Liver (tissue), 9 donors: Measurements from ENCODE around the gene LGALS4. TPM values are rescaled to one million over a fixed set of nuclear protein-coding genes. Genes with fewer than 3 reads are reported as not detected.

ENCODE experiments used
- DNase-seq: peaks from one replicate; pipeline ENCODE4 v3.0.0-alpha.2; 2017; ENCODE audit warnings: low spot score
- H3K27ac ChIP-seq, 2 donors: one replicate each; pipeline ENCODE4 v1.7.0; 2013; ENCODE audit warnings: inconsistent platforms in 2 of 2, low read length in 2 of 2, control low read depth in 1 of 2, low read depth in 1 of 2, mild to moderate bottlenecking in 1 of 2
- H3K27me3 ChIP-seq, 4 donors: one replicate each; pipeline versions ENCODE4 v1.6.1 to v1.7.0; 2013; ENCODE audit warnings: low read length in 3 of 4, inconsistent platforms in 1 of 4, mild to moderate bottlenecking in 1 of 4, moderate library complexity in 1 of 4; ENCODE audit not compliant: control insufficient read depth in 4 of 4, insufficient read depth in 4 of 4
- H3K36me3 ChIP-seq, 4 donors: one replicate each; pipeline versions ENCODE4 v1.6.1 to v1.7.0; 2013; ENCODE audit warnings: low read length in 3 of 4, mild to moderate bottlenecking in 3 of 4, low read depth in 1 of 4, moderate library complexity in 1 of 4; ENCODE audit not compliant: control insufficient read depth in 4 of 4, insufficient read depth in 3 of 4
- H3K4me1 ChIP-seq, 4 donors: one replicate each; pipeline versions ENCODE4 v1.6.1 to v1.7.0; 2013; ENCODE audit warnings: low read length in 3 of 4, mild to moderate bottlenecking in 3 of 4, moderate library complexity in 1 of 4; ENCODE audit not compliant: control insufficient read depth in 4 of 4, insufficient read depth in 4 of 4
- H3K4me3 ChIP-seq, 3 donors: one replicate each; pipeline versions ENCODE4 v1.6.1 to v1.7.0; 2013; ENCODE audit warnings: low read length in 3 of 3, control low read depth in 1 of 3, low read depth in 1 of 3, mild to moderate bottlenecking in 1 of 3
- H3K9ac ChIP-seq, 2 donors: one replicate each; pipeline ENCODE4 v1.7.0; 2013; ENCODE audit warnings: low read length in 2 of 2, mild to moderate bottlenecking in 2 of 2, moderate library complexity in 2 of 2, control low read depth in 1 of 2, low read depth in 1 of 2
- H3K9me3 ChIP-seq, 4 donors: one replicate each; pipeline versions ENCODE4 v1.6.1 to v1.7.0; 2013; ENCODE audit warnings: low read length in 3 of 4; ENCODE audit not compliant: control insufficient read depth in 4 of 4
- ATF3 ChIP-seq: IDR thresholded peaks from 2 replicates; pipeline ENCODE4 v1.6.1; 2016; ENCODE audit warnings: antibody characterized with exemption
- EGR1 ChIP-seq, 2 donors: IDR thresholded peaks; 2 replicates each; pipeline ENCODE4 v1.6.1; 2016 to 2018; ENCODE audit warnings: antibody characterized with exemption in 2 of 2, low read depth in 2 of 2
- FOXA1 ChIP-seq: IDR thresholded peaks from 2 replicates; pipeline ENCODE4 v1.6.1; 2016; ENCODE audit warnings: antibody characterized with exemption
- FOXA2 ChIP-seq: IDR thresholded peaks from 2 replicates; pipeline ENCODE4 v1.6.1; 2016; ENCODE audit warnings: antibody characterized with exemption
- GABPA ChIP-seq, 2 donors: IDR thresholded peaks in 1 of 2; conservative IDR thresholded peaks in 1 of 2; 2 replicates each; pipeline ENCODE4 v1.6.1; 2016; ENCODE audit warnings: antibody characterized with exemption in 2 of 2, mild to moderate bottlenecking in 1 of 2, moderate library complexity in 1 of 2
- HNF4A ChIP-seq, 2 donors: conservative IDR thresholded peaks; 2 replicates each; pipeline ENCODE4 v1.6.1; 2016; ENCODE audit warnings: antibody characterized with exemption in 2 of 2, mild to moderate bottlenecking in 2 of 2
- HNF4G ChIP-seq: IDR thresholded peaks from 2 replicates; pipeline ENCODE4 v1.6.1; 2016; ENCODE audit warnings: antibody characterized with exemption
- JUND ChIP-seq, 2 donors: IDR thresholded peaks; 2 replicates each; pipeline ENCODE4 v1.6.1; 2016; ENCODE audit warnings: antibody characterized with exemption in 2 of 2
- NR2F2 ChIP-seq: IDR thresholded peaks from 2 replicates; pipeline ENCODE4 v1.6.1; 2016; ENCODE audit warnings: antibody characterized with exemption
- RAD21 ChIP-seq, 2 donors: IDR thresholded peaks; 2 replicates each; pipeline ENCODE4 v1.6.1; 2016; ENCODE audit warnings: antibody characterized with exemption in 2 of 2, mild to moderate bottlenecking in 2 of 2
- RXRA ChIP-seq, 2 donors: IDR thresholded peaks; 2 replicates each; pipeline ENCODE4 v1.6.1; 2017 to 2018; ENCODE audit warnings: antibody characterized with exemption in 2 of 2, mild to moderate bottlenecking in 1 of 2
- SP1 ChIP-seq: IDR thresholded peaks from 2 replicates; pipeline ENCODE4 v1.6.1; 2018; ENCODE audit warnings: antibody characterized with exemption, mild to moderate bottlenecking
- TAF1 ChIP-seq: conservative IDR thresholded peaks from 2 replicates; pipeline ENCODE4 v1.6.1; 2016; ENCODE audit warnings: antibody characterized with exemption, mild to moderate bottlenecking
- YY1 ChIP-seq: IDR thresholded peaks from 2 replicates; pipeline ENCODE4 v1.6.1; 2016; ENCODE audit warnings: antibody characterized with exemption, mild to moderate bottlenecking
- ZBTB33 ChIP-seq: IDR thresholded peaks from 2 replicates; pipeline ENCODE4 v1.6.1; 2016; ENCODE audit warnings: antibody characterized with exemption
- WGBS: extraction: QIAGEN DNeasy Blood & Tissue Kit; methylation state at CpG from one replicate; pipeline ENCODE4 v1.1.7; 2013; 5-methylcytosine and 5-hydroxymethylcytosine counted together
- polyA plus RNA-seq, 2 donors: library from polyadenylated mRNA; stranded (reverse) in 1 of 2; unstranded in 1 of 2; fragments of 200-250 nt in 1 of 2; fragments of >200 nt in 1 of 2; fragmentation: Nextera tagmentation in 1 of 2; extraction: Ambion mirVana in 1 of 2; gene quantifications; one replicate each; pipeline versions ENCODE4 v1.2.1 to v1.2.3, GENCODE V29; 2013 to 2015
- total RNA-seq, 2 donors: library from RNA; depleted of rRNA; stranded (reverse); fragments of >200 nt; gene quantifications; one replicate each; pipeline ENCODE4 v1.2.3, GENCODE V29; 2014
- TF ChIP-seq, protein P1 (sequence below): fragments of 150-350 bp; IDR thresholded peaks from 2 replicates; pipeline ENCODE4 v1.5.1; 2017; ENCODE audit warnings: improper control_type of control experiment, low read depth, low read length; ENCODE audit not compliant: missing input control
- TF ChIP-seq, protein P2 (sequence below): IDR thresholded peaks from 2 replicates; pipeline ENCODE4 v1.6.1; 2016; ENCODE audit warnings: antibody characterized with exemption
- TF ChIP-seq, protein P3 (sequence below): IDR thresholded peaks from 2 replicates; pipeline ENCODE4 v1.6.1; 2016; ENCODE audit warnings: antibody characterized with exemption, mild to moderate bottlenecking
- donor health status: healthy.
- donor health status: healthy.
- donor health status: healthy.
- donor health status: healthy.
- donor health status: healthy.

Gene LGALS4
- total RNA-seq (10 to 100 TPM in 1 of 2 donors, under 1 TPM in 1; 0.42 to 13.7 TPM), polyA plus RNA-seq (10 to 100 TPM; 10.5 to 40.6 TPM)

GRCh38 chr19:38812841-38813320, at the start of gene LGALS4:
LGALS4 (minus strand) TSS chr19:38812945; CDS start chr19:38812886, 59 bp downstream.
- no peaks in the 10 kb centered on the region for H3K9me3 ChIP-seq
- peaks cover 4 to 18% (median 13%) of the 10 kb centered on the region in 4 donors for H3K4me1 ChIP-seq
- H3K36me3 ChIP-seq: peaks cover 10 to 29% (median 18%) of the 10 kb centered on the region in 4 donors
- H3K9ac ChIP-seq: no peak within 1 kb of the TSS
- H3K27me3 ChIP-seq: no peaks in the 10 kb centered on the region
- DNase-seq: no peak
- TF ChIP-seq GABPA (IDR thresholded peaks at IDR 0.05 in 1 of 2, conservative IDR thresholded peaks at IDR 0.05 in 1 of 2) (peak in 1 of 2 donors; percentile 74), HNF4G (peak; percentile 79), TAF1 (no peak), RXRA (IDR thresholded peaks at IDR 0.05) (peak; percentile 74 to 93), NR2F2 (peak; percentile 26), ZBTB33 (peak; percentile 67), FOXA2 (peak; percentile 52), HNF4A (conservative IDR thresholded peaks at IDR 0.05) (peak; percentile 88 to 94), FOXA1 (peak; percentile 49), YY1 (peak; percentile 85), ATF3 (no peak), RAD21 (IDR thresholded peaks at IDR 0.05) (peak; percentile 79), JUND (IDR thresholded peaks at IDR 0.05) (peak in 1 of 2 donors; percentile 66), EGR1 (IDR thresholded peaks at IDR 0.05; ENCODE audit: low read depth in 2 of 2) (peak; percentile 38 to 83), SP1 (peak; percentile 88)
- TF ChIP-seq, protein P1, sequence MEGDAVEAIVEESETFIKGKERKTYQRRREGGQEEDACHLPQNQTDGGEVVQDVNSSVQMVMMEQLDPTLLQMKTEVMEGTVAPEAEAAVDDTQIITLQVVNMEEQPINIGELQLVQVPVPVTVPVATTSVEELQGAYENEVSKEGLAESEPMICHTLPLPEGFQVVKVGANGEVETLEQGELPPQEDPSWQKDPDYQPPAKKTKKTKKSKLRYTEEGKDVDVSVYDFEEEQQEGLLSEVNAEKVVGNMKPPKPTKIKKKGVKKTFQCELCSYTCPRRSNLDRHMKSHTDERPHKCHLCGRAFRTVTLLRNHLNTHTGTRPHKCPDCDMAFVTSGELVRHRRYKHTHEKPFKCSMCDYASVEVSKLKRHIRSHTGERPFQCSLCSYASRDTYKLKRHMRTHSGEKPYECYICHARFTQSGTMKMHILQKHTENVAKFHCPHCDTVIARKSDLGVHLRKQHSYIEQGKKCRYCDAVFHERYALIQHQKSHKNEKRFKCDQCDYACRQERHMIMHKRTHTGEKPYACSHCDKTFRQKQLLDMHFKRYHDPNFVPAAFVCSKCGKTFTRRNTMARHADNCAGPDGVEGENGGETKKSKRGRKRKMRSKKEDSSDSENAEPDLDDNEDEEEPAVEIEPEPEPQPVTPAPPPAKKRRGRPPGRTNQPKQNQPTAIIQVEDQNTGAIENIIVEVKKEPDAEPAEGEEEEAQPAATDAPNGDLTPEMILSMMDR: no peak
- TF ChIP-seq, protein P2, sequence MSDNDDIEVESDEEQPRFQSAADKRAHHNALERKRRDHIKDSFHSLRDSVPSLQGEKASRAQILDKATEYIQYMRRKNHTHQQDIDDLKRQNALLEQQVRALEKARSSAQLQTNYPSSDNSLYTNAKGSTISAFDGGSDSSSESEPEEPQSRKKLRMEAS: peak; percentile 93
- TF ChIP-seq, protein P3, sequence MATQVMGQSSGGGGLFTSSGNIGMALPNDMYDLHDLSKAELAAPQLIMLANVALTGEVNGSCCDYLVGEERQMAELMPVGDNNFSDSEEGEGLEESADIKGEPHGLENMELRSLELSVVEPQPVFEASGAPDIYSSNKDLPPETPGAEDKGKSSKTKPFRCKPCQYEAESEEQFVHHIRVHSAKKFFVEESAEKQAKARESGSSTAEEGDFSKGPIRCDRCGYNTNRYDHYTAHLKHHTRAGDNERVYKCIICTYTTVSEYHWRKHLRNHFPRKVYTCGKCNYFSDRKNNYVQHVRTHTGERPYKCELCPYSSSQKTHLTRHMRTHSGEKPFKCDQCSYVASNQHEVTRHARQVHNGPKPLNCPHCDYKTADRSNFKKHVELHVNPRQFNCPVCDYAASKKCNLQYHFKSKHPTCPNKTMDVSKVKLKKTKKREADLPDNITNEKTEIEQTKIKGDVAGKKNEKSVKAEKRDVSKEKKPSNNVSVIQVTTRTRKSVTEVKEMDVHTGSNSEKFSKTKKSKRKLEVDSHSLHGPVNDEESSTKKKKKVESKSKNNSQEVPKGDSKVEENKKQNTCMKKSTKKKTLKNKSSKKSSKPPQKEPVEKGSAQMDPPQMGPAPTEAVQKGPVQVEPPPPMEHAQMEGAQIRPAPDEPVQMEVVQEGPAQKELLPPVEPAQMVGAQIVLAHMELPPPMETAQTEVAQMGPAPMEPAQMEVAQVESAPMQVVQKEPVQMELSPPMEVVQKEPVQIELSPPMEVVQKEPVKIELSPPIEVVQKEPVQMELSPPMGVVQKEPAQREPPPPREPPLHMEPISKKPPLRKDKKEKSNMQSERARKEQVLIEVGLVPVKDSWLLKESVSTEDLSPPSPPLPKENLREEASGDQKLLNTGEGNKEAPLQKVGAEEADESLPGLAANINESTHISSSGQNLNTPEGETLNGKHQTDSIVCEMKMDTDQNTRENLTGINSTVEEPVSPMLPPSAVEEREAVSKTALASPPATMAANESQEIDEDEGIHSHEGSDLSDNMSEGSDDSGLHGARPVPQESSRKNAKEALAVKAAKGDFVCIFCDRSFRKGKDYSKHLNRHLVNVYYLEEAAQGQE: peak; percentile 88
- H3K27ac ChIP-seq: peak within 1 kb of the TSS; percentile 47 to 76
- 51% methylated on average over 15 of the region's 15 CpGs for WGBS
- H3K4me3 ChIP-seq: peak within 1 kb of the TSS in 1 of 3 donors; percentile 15
